RWPE2 (cell line): ENCODE results near the gene AMIGO1.

Source experiments
- ATAC-seq: fragments of 200-7000 bp; cut with Tn5 transposase; 3 replicates; pipeline ENCODE4 v1.9.1; 2021; ENCODE audit warnings: low read depth
- DNase-seq: peaks from one replicate; pipeline ENCODE4 v3.0.0-alpha.2; 2020; ENCODE audit warnings: low spot score
- H3K27ac ChIP-seq: fragments of 450-650 bp; 2 replicates; pipeline ENCODE4 v1.5.1; 2017; ENCODE audit warnings: mild to moderate bottlenecking; ENCODE audit not compliant: poor library complexity, severe bottlenecking
- H3K27me3 ChIP-seq: fragments of 250-450 bp; sonication (Bioruptor Pico); 2 replicates; pipeline ENCODE4 v1.5.1; 2021; ENCODE audit warnings: mild to moderate bottlenecking, moderate library complexity; ENCODE audit not compliant: insufficient read depth, poor library complexity, severe bottlenecking
- H3K36me3 ChIP-seq: fragments of 250-450 bp; sonication (Bioruptor Pico); 2 replicates; pipeline ENCODE4 v1.5.1; 2020; ENCODE audit warnings: low read depth, mild to moderate bottlenecking, moderate library complexity
- H3K4me1 ChIP-seq: fragments of 250-450 bp; sonication (Bioruptor Pico); 2 replicates; pipeline ENCODE4 v1.5.1; 2021; ENCODE audit warnings: mild to moderate bottlenecking, moderate library complexity; ENCODE audit not compliant: insufficient read depth, poor library complexity, severe bottlenecking
- H3K4me3 ChIP-seq: fragments of 250-450 bp; sonication (Bioruptor Pico); 2 replicates; pipeline ENCODE4 v1.5.1; 2021; ENCODE audit warnings: mild to moderate bottlenecking, moderate library complexity; ENCODE audit not compliant: severe bottlenecking
- H3K9me3 ChIP-seq: fragments of 250-450 bp; sonication (Bioruptor Pico); 2 replicates; pipeline ENCODE4 v1.5.1; 2021; ENCODE audit warnings: mild to moderate bottlenecking, moderate library complexity; ENCODE audit not compliant: severe bottlenecking
- TF ChIP-seq, protein P1 (sequence below): fragments of 450-650 bp; IDR thresholded peaks from one replicate; pipeline ENCODE4 v1.5.1; 2017; ENCODE audit warnings: mild to moderate bottlenecking, moderate library complexity; ENCODE audit not compliant: poor library complexity, severe bottlenecking

Gene AMIGO1

DNA sequence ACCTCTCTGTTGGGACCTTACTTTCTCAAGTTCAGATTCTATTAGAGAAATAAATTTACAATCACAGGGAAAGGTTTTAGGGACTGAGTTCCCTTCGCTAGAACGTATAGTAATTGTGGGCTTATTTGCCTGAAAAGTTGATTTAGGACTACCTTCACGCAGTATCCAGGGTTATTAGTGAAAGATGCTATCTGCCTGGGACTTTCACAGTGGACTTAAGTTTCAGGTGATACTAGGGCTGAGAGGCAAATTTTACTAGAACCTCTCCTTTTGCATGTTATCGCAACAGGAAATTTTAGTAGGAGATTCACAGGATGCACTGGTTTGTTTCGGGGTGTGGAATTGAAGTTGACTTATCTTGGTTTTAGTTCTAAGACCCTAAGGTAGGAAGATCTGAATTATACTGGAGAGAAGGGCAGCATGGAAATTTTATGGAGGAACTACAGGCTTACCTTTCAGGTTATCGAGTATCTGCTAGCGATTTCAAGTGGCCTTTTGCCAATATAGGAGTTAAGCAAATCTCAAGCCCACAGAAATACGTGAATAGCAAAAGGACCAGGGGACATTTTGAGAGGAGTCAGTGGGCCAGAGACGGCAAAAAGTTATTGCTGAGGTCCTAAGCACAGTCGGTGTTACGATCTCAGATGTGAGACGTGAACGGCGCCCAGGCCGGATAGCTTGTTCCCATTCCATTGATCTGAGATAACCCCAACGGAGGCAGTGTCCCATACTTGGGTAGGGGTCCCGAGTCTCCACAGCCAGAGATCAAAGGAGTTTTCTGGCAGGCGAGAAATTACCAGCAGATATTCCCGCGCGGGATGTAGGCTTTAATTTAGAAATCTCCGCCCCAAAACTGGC lies 38.2 kb upstream of the AMIGO1 start:
- TF ChIP-seq, protein P1, sequence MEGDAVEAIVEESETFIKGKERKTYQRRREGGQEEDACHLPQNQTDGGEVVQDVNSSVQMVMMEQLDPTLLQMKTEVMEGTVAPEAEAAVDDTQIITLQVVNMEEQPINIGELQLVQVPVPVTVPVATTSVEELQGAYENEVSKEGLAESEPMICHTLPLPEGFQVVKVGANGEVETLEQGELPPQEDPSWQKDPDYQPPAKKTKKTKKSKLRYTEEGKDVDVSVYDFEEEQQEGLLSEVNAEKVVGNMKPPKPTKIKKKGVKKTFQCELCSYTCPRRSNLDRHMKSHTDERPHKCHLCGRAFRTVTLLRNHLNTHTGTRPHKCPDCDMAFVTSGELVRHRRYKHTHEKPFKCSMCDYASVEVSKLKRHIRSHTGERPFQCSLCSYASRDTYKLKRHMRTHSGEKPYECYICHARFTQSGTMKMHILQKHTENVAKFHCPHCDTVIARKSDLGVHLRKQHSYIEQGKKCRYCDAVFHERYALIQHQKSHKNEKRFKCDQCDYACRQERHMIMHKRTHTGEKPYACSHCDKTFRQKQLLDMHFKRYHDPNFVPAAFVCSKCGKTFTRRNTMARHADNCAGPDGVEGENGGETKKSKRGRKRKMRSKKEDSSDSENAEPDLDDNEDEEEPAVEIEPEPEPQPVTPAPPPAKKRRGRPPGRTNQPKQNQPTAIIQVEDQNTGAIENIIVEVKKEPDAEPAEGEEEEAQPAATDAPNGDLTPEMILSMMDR: no peak
- H3K27ac ChIP-seq: peak overlapping the region; percentile 62
- H3K4me1 ChIP-seq: peaks cover 14% of the 10 kb centered on the region
- no peaks in the 10 kb centered on the region for H3K9me3 ChIP-seq
- H3K36me3 ChIP-seq: peaks cover 10% of the 10 kb centered on the region
- peak overlapping the region; percentile 74 for H3K4me3 ChIP-seq
- no peaks in the 10 kb centered on the region for H3K27me3 ChIP-seq
- DNase-seq: no peak
- no peak for ATAC-seq

DNA sequence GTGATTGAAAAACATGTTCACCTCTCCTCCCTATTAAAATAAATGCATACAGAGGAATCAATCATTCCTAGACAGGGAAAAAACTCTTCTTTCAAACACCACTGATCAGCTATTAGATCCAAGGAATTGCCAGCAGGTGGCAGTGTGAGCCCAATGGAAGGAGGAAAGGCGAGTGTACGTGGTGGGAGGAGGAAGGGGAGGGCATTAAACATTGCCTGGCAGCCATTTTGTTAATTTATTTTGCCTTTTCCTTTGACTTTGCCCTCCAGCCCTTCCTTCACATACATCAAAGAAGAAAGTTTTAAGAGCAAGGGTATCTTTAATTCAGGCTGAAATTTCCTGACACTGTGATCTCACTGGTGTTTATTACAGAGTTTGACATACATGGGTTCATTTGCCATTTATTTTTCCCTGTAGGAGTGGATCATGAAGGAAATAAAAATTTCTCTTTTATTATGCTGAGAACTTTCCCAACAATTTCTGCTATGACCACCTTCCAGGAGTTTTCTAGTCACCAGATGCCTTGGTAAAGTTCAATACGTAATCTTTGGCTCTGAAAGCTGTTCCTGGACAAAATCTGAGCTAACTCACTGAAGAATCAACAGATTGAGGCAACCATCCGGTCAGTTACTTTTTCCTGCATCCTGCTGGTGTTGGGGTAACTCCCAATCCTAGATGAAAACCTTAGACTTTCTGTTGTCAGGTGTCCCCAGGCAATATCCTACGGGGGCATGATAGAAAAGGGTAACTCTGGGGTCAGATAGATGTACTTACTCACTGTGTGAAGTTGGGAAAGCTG lies 37.0 kb upstream of the AMIGO1 start:
- TF ChIP-seq, protein P1: peak; percentile 94

DNA sequence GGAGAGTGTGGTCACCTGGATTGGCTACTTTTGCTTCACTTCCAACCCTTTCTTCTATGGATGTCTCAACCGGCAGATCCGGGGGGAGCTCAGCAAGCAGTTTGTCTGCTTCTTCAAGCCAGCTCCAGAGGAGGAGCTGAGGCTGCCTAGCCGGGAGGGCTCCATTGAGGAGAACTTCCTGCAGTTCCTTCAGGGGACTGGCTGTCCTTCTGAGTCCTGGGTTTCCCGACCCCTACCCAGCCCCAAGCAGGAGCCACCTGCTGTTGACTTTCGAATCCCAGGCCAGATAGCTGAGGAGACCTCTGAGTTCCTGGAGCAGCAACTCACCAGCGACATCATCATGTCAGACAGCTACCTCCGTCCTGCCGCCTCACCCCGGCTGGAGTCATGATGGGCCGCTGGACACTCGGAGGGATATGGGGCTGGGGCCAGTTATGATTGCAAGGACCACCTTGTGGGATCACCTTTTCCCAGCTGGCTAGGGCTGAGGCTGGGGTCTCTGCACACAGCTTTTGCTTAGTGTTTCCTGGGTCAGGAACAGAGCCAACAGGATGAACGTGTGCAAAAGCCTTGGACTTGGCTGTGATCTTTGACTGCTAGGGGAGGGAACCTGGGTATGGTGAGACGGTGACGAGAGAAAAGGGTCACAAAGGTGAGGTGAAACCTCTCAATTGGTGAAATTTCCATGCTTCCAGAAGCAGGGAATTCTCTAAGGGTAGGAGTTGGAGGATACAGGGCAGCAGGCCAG lies 34.6 kb upstream of the AMIGO1 start:
- DNase-seq (no peak), ATAC-seq (no peak)
- Histone ChIP-seq H3K36me3 (no peaks in the 10 kb centered on the region), H3K4me1 (peaks cover 9% of the 10 kb centered on the region), H3K27ac (no peak overlapping the region), H3K27me3 (no peaks in the 10 kb centered on the region), H3K4me3 (no peak overlapping the region), H3K9me3 (no peaks in the 10 kb centered on the region)
- TF ChIP-seq, protein P1: no peak

More for the DNA sequence above, 37.0 kb upstream of the AMIGO1 start:
- DNase-seq (peak; percentile 77), ATAC-seq (peak; percentile 65)
- H3K27me3 ChIP-seq: no peaks in the 10 kb centered on the region
- peaks cover 14% of the 10 kb centered on the region for H3K4me1 ChIP-seq
- peak overlapping the region; percentile 74 for H3K4me3 ChIP-seq
- H3K36me3 ChIP-seq: 0 out of 2 replicates have a peak, but pooled peaks cover 3% of the 10 kb centered on the region
- H3K9me3 ChIP-seq: no peaks in the 10 kb centered on the region
- H3K27ac ChIP-seq: peak overlapping the region; percentile 62

DNA sequence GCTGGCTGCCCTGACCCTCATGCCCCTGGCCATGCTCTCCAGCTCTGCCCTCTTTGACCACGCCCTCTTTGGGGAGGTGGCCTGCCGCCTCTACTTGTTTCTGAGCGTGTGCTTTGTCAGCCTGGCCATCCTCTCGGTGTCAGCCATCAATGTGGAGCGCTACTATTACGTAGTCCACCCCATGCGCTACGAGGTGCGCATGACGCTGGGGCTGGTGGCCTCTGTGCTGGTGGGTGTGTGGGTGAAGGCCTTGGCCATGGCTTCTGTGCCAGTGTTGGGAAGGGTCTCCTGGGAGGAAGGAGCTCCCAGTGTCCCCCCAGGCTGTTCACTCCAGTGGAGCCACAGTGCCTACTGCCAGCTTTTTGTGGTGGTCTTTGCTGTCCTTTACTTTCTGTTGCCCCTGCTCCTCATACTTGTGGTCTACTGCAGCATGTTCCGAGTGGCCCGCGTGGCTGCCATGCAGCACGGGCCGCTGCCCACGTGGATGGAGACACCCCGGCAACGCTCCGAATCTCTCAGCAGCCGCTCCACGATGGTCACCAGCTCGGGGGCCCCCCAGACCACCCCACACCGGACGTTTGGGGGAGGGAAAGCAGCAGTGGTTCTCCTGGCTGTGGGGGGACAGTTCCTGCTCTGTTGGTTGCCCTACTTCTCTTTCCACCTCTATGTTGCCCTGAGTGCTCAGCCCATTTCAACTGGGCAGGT lies 33.9 kb upstream of the AMIGO1 start:
- DNase-seq (no peak), ATAC-seq (no peak)
- H3K4me3 ChIP-seq: no peak overlapping the region
- H3K27ac ChIP-seq: no peak overlapping the region
- no peaks in the 10 kb centered on the region for H3K9me3 ChIP-seq
- H3K4me1 ChIP-seq: peaks cover 9% of the 10 kb centered on the region
- TF ChIP-seq, protein P1: no peak
- no peaks in the 10 kb centered on the region for H3K36me3 ChIP-seq
- H3K27me3 ChIP-seq: no peaks in the 10 kb centered on the region
